ENCODE results near the gene EBLN1. TPM values are rescaled to one million over a fixed set of nuclear protein-coding genes. Genes with fewer than 3 reads are reported as not detected.

EBLN1 gene
- total and polyA plus RNA-seq, 9 donors = 0.09 to 0.12 TPM; not detected in 7

GRCh38 chr10:22185586-22185985 lies 32.2 kb downstream of the EBLN1 start:
- Histone ChIP-seq H3K27ac (ENCODE audit: low read length) (no peak overlapping the region), H3K36me3 (ENCODE audit: control insufficient read depth, insufficient read depth, low read length) (no peaks in the 10 kb centered on the region), H3K9me3 (replicated peaks; ENCODE audit: control insufficient read depth, low read depth, low read length) (no peaks in the 10 kb centered on the region), H3K4me3 (ENCODE audit: low read length) (no peak overlapping the region), H3K4me1 (ENCODE audit: control insufficient read depth, insufficient read depth, low read length) (no peaks in the 10 kb centered on the region), H3K27me3 (ENCODE audit: control insufficient read depth, insufficient read depth, low read length) (no peaks in the 10 kb centered on the region)
- WGBS (ENCODE audit: insufficient coverage) = 78% methylated on average over 4 of the region's 4 CpGs
- DNase-seq = no peak

- no peaks in the 10 kb centered on the region for H3K9me3 ChIP-seq (replicated peaks; ENCODE audit: control insufficient read depth, low read depth, low read length)
- no peaks in the 10 kb centered on the region for H3K27me3 ChIP-seq (ENCODE audit: control insufficient read depth, insufficient read depth, low read length)
- no peaks in the 10 kb centered on the region for H3K36me3 ChIP-seq (ENCODE audit: control insufficient read depth, insufficient read depth, low read length)
- peak; percentile 51 for DNase-seq
- H3K4me3 ChIP-seq (ENCODE audit: low read length) = no peak overlapping the region
- no peaks in the 10 kb centered on the region for H3K4me1 ChIP-seq (ENCODE audit: control insufficient read depth, insufficient read depth, low read length)
- H3K27ac ChIP-seq (ENCODE audit: low read length) = no peak overlapping the region
- no CpG with 5 or more reads among the region's 5 CpGs for WGBS (ENCODE audit: insufficient coverage)
These were observed 33.9 kb downstream of the EBLN1 start for GRCh38 chr10:22183771-22184461.

DNA sequence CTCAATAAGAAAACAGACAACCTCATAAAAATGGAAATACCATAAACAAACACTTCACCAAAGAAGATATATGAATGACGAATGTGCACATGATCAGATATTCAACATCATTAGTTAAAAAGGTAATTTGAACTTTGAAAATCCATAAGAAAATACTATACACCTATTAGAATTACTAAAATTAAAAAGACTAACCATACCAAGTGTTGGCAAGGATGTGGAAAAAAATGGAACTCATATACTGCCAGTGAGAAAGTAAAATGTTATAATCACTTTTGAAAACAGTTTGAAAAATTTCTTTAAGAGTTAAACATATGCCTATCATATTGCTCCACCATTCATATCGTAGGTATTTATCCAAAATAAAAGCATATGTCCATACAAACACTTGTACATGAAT lies 37.1 kb downstream of the EBLN1 start:
- no peaks in the 10 kb centered on the region for H3K9me3 ChIP-seq (replicated peaks; ENCODE audit: control insufficient read depth, low read depth, low read length)
- DNase-seq = no peak
- H3K4me1 ChIP-seq (ENCODE audit: control insufficient read depth, insufficient read depth, low read length) = no peaks in the 10 kb centered on the region
- no peak overlapping the region for H3K4me3 ChIP-seq (ENCODE audit: low read length)
- no peaks in the 10 kb centered on the region for H3K36me3 ChIP-seq (ENCODE audit: control insufficient read depth, insufficient read depth, low read length)
- no peak overlapping the region for H3K27ac ChIP-seq (ENCODE audit: low read length)
- H3K27me3 ChIP-seq (ENCODE audit: control insufficient read depth, insufficient read depth, low read length) = no peaks in the 10 kb centered on the region
- WGBS (ENCODE audit: insufficient coverage) = no CpG with 5 or more reads among the region's 2 CpGs

DNA sequence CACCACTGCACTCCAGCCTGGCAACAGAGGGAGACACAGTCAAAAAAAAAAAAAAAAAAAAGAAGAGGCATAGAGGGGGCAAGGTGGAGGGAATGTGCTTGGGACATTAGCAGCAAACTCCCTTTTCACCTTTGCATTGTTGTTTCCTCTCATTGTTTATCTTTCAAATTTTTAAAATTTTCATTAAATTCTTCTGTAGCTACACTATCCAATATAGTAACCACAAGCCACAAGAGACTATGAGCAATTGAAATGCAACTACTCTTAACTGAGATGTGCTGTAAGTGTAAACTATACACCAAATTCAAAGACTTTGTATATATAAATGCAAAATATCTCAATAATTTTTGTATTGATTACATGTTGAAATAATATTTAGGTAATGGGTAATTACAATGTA lies 43.4 kb downstream of the EBLN1 start:
- DNase-seq = no peak
- H3K27me3 ChIP-seq (ENCODE audit: control insufficient read depth, insufficient read depth, low read length) = no peaks in the 10 kb centered on the region
- H3K9me3 ChIP-seq (replicated peaks; ENCODE audit: control insufficient read depth, low read depth, low read length) = no peaks in the 10 kb centered on the region

GRCh38 chr10:22171131-22171530 lies 46.7 kb downstream of the EBLN1 start:
- no peaks in the 10 kb centered on the region for H3K9me3 ChIP-seq (replicated peaks; ENCODE audit: control insufficient read depth, low read depth, low read length)
- H3K27me3 ChIP-seq (ENCODE audit: control insufficient read depth, insufficient read depth, low read length) = no peaks in the 10 kb centered on the region
- no peak for DNase-seq
- no peaks in the 10 kb centered on the region for H3K36me3 ChIP-seq (ENCODE audit: control insufficient read depth, insufficient read depth, low read length)
- no peak overlapping the region for H3K4me3 ChIP-seq (ENCODE audit: low read length)
- no peak overlapping the region for H3K27ac ChIP-seq (ENCODE audit: low read length)
- no peaks in the 10 kb centered on the region for H3K4me1 ChIP-seq (ENCODE audit: control insufficient read depth, insufficient read depth, low read length)
- WGBS (ENCODE audit: insufficient coverage) = no CpG with 5 or more reads among the region's 1 CpG

More for the DNA sequence above, 43.4 kb downstream of the EBLN1 start:
- Histone ChIP-seq H3K36me3 (ENCODE audit: control insufficient read depth, insufficient read depth, low read length) (no peaks in the 10 kb centered on the region), H3K4me1 (ENCODE audit: control insufficient read depth, insufficient read depth, low read length) (no peaks in the 10 kb centered on the region), H3K4me3 (ENCODE audit: low read length) (no peak overlapping the region), H3K27ac (ENCODE audit: low read length) (no peak overlapping the region)

DNA sequence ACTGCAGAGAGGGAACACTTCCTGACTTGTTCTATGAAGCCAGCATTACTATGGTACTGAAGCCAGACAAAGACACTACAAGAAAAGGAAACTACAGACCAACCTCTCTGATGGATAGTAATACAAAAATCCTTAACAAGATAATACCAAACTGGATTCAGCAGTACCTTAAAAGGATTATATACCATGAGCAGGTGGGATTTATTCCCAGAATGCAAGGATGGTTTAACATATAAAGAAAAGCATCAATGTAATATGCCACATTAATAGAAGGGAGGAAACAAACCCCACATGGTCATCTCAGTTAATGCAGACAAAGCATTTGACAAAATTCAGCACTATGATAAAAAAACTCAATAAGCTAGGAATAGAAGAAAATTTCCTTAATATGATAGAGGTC lies 47.2 kb downstream of the EBLN1 start:
- Histone ChIP-seq H3K36me3 (ENCODE audit: control insufficient read depth, insufficient read depth, low read length) (no peaks in the 10 kb centered on the region), H3K4me1 (ENCODE audit: control insufficient read depth, insufficient read depth, low read length) (no peaks in the 10 kb centered on the region), H3K27ac (ENCODE audit: low read length) (no peak overlapping the region), H3K9me3 (replicated peaks; ENCODE audit: control insufficient read depth, low read depth, low read length) (no peaks in the 10 kb centered on the region), H3K4me3 (ENCODE audit: low read length) (no peak overlapping the region), H3K27me3 (ENCODE audit: control insufficient read depth, insufficient read depth, low read length) (no peaks in the 10 kb centered on the region)
- DNase-seq = no peak

DNA sequence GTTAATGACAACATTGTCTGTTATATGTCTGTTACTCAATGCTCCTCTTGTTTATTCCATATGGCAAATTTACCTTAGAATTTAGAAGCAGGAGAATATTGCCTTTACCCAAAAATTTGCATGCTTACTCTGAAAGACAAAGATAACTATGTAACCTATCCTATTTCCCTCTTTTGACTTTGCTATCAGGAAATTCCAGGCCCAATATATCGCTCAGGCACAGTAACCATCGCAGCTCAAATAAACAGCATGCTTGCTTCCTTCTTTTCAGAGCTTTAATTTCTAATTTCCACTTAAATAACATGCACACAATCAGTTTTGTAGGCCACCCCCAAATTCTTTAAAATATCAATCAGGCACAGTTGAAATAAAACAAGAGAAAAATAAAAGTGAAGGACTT lies 57.8 kb downstream of the EBLN1 start:
- Histone ChIP-seq H3K4me3 (ENCODE audit: low read length) (no peak overlapping the region), H3K4me1 (ENCODE audit: control insufficient read depth, insufficient read depth, low read length) (peaks cover 3% of the 10 kb centered on the region), H3K36me3 (ENCODE audit: control insufficient read depth, insufficient read depth, low read length) (no peaks in the 10 kb centered on the region), H3K27me3 (ENCODE audit: control insufficient read depth, insufficient read depth, low read length) (no peaks in the 10 kb centered on the region), H3K27ac (ENCODE audit: low read length) (no peak overlapping the region), H3K9me3 (replicated peaks; ENCODE audit: control insufficient read depth, low read depth, low read length) (no peaks in the 10 kb centered on the region)
- DNase-seq = no peak
- whole genome bisulfite sequencing (ENCODE audit: insufficient coverage) = 92% methylated on average over 2 of the region's 2 CpGs

GRCh38 chr10:22159180-22159579 lies 58.6 kb downstream of the EBLN1 start:
- no peaks in the 10 kb centered on the region for H3K36me3 ChIP-seq (ENCODE audit: control insufficient read depth, insufficient read depth, low read length)
- H3K4me1 ChIP-seq (ENCODE audit: control insufficient read depth, insufficient read depth, low read length) = peaks cover 3% of the 10 kb centered on the region
- WGBS (ENCODE audit: insufficient coverage) = 100% methylated on average over 1 of the region's 3 CpGs
- no peaks in the 10 kb centered on the region for H3K9me3 ChIP-seq (replicated peaks; ENCODE audit: control insufficient read depth, low read depth, low read length)
- H3K4me3 ChIP-seq (ENCODE audit: low read length) = no peak overlapping the region
- H3K27me3 ChIP-seq (ENCODE audit: control insufficient read depth, insufficient read depth, low read length) = no peaks in the 10 kb centered on the region
- no peak overlapping the region for H3K27ac ChIP-seq (ENCODE audit: low read length)
- no peak for DNase-seq

Other genes with a start within 250 kb of the EBLN1 start
- gene DNAJC1, start 214.3 kb downstream of the EBLN1 start, total RNA-seq = 19.6 TPM
- 10 to 100 TPM; 11.5 to 17.7 (median 12.7) TPM for gene DNAJC1, start 214.3 kb downstream of the EBLN1 start, polyA plus RNA-seq (ENCODE audit: insufficient read depth in 1 of 8, insufficient read length in 8 of 8, low replicate concordance in 1 of 8)
- gene COMMD3, start 98.4 kb upstream of the EBLN1 start, total RNA-seq = 69.3 TPM
- 10 to 100 TPM; 54.8 to 73.3 (median 65.8) TPM for gene COMMD3, start 98.4 kb upstream of the EBLN1 start, polyA plus RNA-seq (ENCODE audit: insufficient read depth in 1 of 8, insufficient read length in 8 of 8, low replicate concordance in 1 of 8)
- gene BMI1, start 103.1 kb upstream of the EBLN1 start, total RNA-seq = 35.3 TPM
- gene BMI1, start 103.1 kb upstream of the EBLN1 start, polyA plus RNA-seq (ENCODE audit: insufficient read depth in 1 of 8, insufficient read length in 8 of 8, low replicate concordance in 1 of 8) = 10 to 100 TPM; 37.0 to 55.0 (median 46.7) TPM
- 4.6 TPM for gene SPAG6, start 127.5 kb upstream of the EBLN1 start, total RNA-seq
- gene SPAG6, start 127.5 kb upstream of the EBLN1 start, polyA plus RNA-seq (ENCODE audit: insufficient read depth in 1 of 8, insufficient read length in 8 of 8, low replicate concordance in 1 of 8) = 1 to 10 TPM; 4.1 to 8.7 (median 5.0) TPM